CD14-positive monocyte (primary cell): ENCODE results near the gene ACACA. TPM values are rescaled to one million over a fixed set of nuclear protein-coding genes. Genes with fewer than 3 reads are reported as not detected.

ENCODE experiments used
- DNase-seq, 3 donors: peaks; one replicate each; pipeline ENCODE4 v3.0.0-alpha.2; 2011 to 2022
- H2AFZ ChIP-seq: 2 replicates; pipeline ENCODE4 v1.6.0; 2012; ENCODE audit warnings: mild to moderate bottlenecking, low read depth, low read length, inconsistent platforms; ENCODE audit not compliant: insufficient read depth, poor library complexity, severe bottlenecking
- H3K27ac ChIP-seq, 2 donors: 1 replicate in 1 of 2; 2 replicates in 1 of 2; pipeline ENCODE4 v1.5.1; 2012 to 2013; ENCODE audit warnings: low read length in 2 of 2, control low read depth in 1 of 2, inconsistent platforms in 1 of 2, low read depth in 1 of 2, mild to moderate bottlenecking in 1 of 2
- H3K27me3 ChIP-seq, 2 donors: one replicate each; pipeline versions ENCODE4 v1.6.0 to v1.6.1; 2011 to 2013; ENCODE audit warnings: low read length in 2 of 2; ENCODE audit not compliant: control insufficient read depth in 2 of 2, insufficient read depth in 2 of 2
- H3K36me3 ChIP-seq, 2 donors: replicated peaks in 1 of 2; 1 replicate in 1 of 2; 2 replicates in 1 of 2; pipeline versions ENCODE4 v1.5.1 to v1.6.1; 2012 to 2013; ENCODE audit warnings: low read length in 2 of 2, control low read depth in 1 of 2, inconsistent platforms in 1 of 2, mild to moderate bottlenecking in 1 of 2; ENCODE audit not compliant: insufficient read depth in 2 of 2, control insufficient read depth in 1 of 2
- H3K4me1 ChIP-seq, 2 donors: 1 replicate in 1 of 2; 2 replicates in 1 of 2; pipeline versions ENCODE4 v1.5.1 to v1.6.1; 2012 to 2013; ENCODE audit warnings: low read length in 2 of 2, control low read depth in 1 of 2, inconsistent platforms in 1 of 2, mild to moderate bottlenecking in 1 of 2, moderate library complexity in 1 of 2; ENCODE audit not compliant: insufficient read depth in 2 of 2, control insufficient read depth in 1 of 2
- H3K4me2 ChIP-seq: replicated peaks from 2 replicates; pipeline ENCODE3; 2012; ENCODE audit warnings: low read length, moderate library complexity, mild to moderate bottlenecking; ENCODE audit not compliant: poor library complexity, severe bottlenecking; ENCODE audit errors: extremely low read depth
- H3K4me3 ChIP-seq, 3 experiments: fragments of 200-600 bp in 1 of 3; sonication (generic) in 1 of 3; replicated peaks in 1 of 3; 1 replicate in 2 of 3; 2 replicates in 1 of 3; pipeline ENCODE4 v1.5.1; 2011 to 2013; ENCODE audit warnings: low read length in 3 of 3, mild to moderate bottlenecking in 3 of 3, control low read depth in 2 of 3, low read depth in 2 of 3, inconsistent platforms in 1 of 3, moderate library complexity in 1 of 3
- H3K79me2 ChIP-seq: 2 replicates; pipeline ENCODE4 v1.6.0; 2012; ENCODE audit warnings: mild to moderate bottlenecking, control low read depth, inconsistent platforms, low read length, moderate library complexity; ENCODE audit not compliant: insufficient read depth
- H3K9ac ChIP-seq: 2 replicates; pipeline ENCODE4 v1.6.0; 2017; ENCODE audit warnings: low read length, mild to moderate bottlenecking; ENCODE audit not compliant: insufficient read depth, poor library complexity, severe bottlenecking
- H3K9me3 ChIP-seq, 2 donors: replicated peaks in 1 of 2; 1 replicate in 1 of 2; 2 replicates in 1 of 2; pipeline versions ENCODE4 v1.5.1 to v1.6.1; 2012 to 2013; ENCODE audit warnings: low read length in 2 of 2, control low read depth in 1 of 2; ENCODE audit not compliant: control insufficient read depth in 1 of 2, insufficient read depth in 1 of 2
- H4K20me1 ChIP-seq: 2 replicates; pipeline ENCODE4 v1.6.0; 2012; ENCODE audit warnings: mild to moderate bottlenecking, low read length, control low read depth, moderate library complexity; ENCODE audit not compliant: insufficient read depth
- H3K27ac Mint-ChIP-seq, 7 donors: one replicate each; pipeline ENCODE4 v1.8.0; 2020; ENCODE audit warnings: mild to moderate bottlenecking in 7 of 7, mixed read lengths in 7 of 7, moderate library complexity in 6 of 7, inconsistent platforms in 2 of 7
- H3K27me3 Mint-ChIP-seq, 3 donors: one replicate each; pipeline ENCODE4 v1.8.0; 2021 to 2022; ENCODE audit warnings: low read depth in 3 of 3, mild to moderate bottlenecking in 3 of 3, mixed read lengths in 3 of 3, moderate library complexity in 3 of 3, inconsistent platforms in 1 of 3
- H3K36me3 Mint-ChIP-seq, 2 donors: one replicate each; pipeline ENCODE4 v1.8.0; 2020; ENCODE audit warnings: mixed read lengths in 2 of 2, inconsistent platforms in 1 of 2, mild to moderate bottlenecking in 1 of 2
- H3K4me1 Mint-ChIP-seq: one replicate; pipeline ENCODE4 v1.8.0; 2020; ENCODE audit warnings: mild to moderate bottlenecking, mixed read lengths
- H3K4me3 Mint-ChIP-seq, 2 donors: one replicate each; pipeline ENCODE4 v1.8.0; 2020; ENCODE audit warnings: mild to moderate bottlenecking in 2 of 2, mixed read lengths in 2 of 2, moderate library complexity in 1 of 2
- H3K9me3 Mint-ChIP-seq, 7 donors: one replicate each; pipeline ENCODE4 v1.8.0; 2020 to 2022; ENCODE audit warnings: mixed read lengths in 7 of 7, mild to moderate bottlenecking in 6 of 7, moderate library complexity in 6 of 7, inconsistent platforms in 2 of 7
- WGBS: methylation state at CpG from one replicate; pipeline ENCODE4 v1.1.5; 2013; ENCODE audit warnings: missing lambda C conversion rate; ENCODE audit not compliant: insufficient coverage; 5-methylcytosine and 5-hydroxymethylcytosine counted together
- intact Hi-C, 2 donors: fragments of 100-400 bp; cut with micrococcal nuclease; formaldehyde crosslinking; loops; one replicate each; pipeline versions ENCODE4 v1.15.0 to v1.15.1; 2023
- polyA plus RNA-seq, 3 donors: library from polyadenylated mRNA; depleted of rRNA in 1 of 3; unstranded in 2 of 3; stranded (reverse) in 1 of 3; fragments of 300-500 nt in 2 of 3; fragments of >200 nt in 1 of 3; fragmentation: Illumina TruSeq in 2 of 3; gene quantifications; 1 replicate in 2 of 3; 2 replicates in 1 of 3; pipeline ENCODE4 v1.2.3, GENCODE V29; 2012 to 2021
- TF ChIP-seq, protein P1 (sequence below): fragments of 200-600 bp; IDR thresholded peaks from one replicate; pipeline ENCODE4 v1.8.0; 2022; ENCODE audit warnings: antibody characterized with exemption, mild to moderate bottlenecking

ACACA gene
- polyA plus RNA-seq, 3 donors, result 3.5 to 4.6 (median 3.8) TPM

DNA sequence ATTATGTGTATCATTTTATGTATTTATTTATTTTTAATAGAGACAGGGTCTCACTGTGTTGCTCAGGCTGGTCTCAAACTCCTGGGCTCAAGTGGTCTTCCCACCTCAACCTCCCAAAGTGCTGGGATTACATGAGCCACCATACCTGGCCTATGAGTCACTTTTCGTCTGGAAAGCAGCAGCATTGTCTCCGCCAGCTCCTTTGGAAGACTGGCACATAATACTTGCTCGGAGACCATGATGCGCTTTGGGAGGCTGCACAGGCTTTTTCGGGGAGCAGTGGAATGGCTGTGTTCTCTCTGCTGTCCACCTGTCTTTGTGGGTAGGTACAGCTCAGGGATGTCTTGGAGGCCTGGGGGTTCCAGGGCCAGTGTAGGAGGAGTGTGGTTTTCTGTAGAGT, 355.7 kb downstream of the ACACA start:
- no peak overlapping the region for H2AFZ ChIP-seq
- H3K27ac ChIP-seq, result no peak overlapping the region
- no peaks in the 10 kb centered on the region for H3K27me3 ChIP-seq
- Mint-ChIP-seq H3K36me3 (peaks cover 49 to 81% of the 10 kb centered on the region in 2 donors), H3K4me3 (no peak overlapping the region), H3K4me1 (peaks cover 3% of the 10 kb centered on the region), H3K27me3 (no peaks in the 10 kb centered on the region), H3K27ac (peak overlapping the region in 1 of 7 donors; percentile 23), H3K9me3 (no peaks in the 10 kb centered on the region)
- H3K9ac ChIP-seq, result no peak overlapping the region
- H3K4me3 ChIP-seq, result no peak overlapping the region
- DNase-seq, result no peak
- peaks cover 32 to 72% of the 10 kb centered on the region in 2 donors for H3K36me3 ChIP-seq
- TF ChIP-seq, protein P1, sequence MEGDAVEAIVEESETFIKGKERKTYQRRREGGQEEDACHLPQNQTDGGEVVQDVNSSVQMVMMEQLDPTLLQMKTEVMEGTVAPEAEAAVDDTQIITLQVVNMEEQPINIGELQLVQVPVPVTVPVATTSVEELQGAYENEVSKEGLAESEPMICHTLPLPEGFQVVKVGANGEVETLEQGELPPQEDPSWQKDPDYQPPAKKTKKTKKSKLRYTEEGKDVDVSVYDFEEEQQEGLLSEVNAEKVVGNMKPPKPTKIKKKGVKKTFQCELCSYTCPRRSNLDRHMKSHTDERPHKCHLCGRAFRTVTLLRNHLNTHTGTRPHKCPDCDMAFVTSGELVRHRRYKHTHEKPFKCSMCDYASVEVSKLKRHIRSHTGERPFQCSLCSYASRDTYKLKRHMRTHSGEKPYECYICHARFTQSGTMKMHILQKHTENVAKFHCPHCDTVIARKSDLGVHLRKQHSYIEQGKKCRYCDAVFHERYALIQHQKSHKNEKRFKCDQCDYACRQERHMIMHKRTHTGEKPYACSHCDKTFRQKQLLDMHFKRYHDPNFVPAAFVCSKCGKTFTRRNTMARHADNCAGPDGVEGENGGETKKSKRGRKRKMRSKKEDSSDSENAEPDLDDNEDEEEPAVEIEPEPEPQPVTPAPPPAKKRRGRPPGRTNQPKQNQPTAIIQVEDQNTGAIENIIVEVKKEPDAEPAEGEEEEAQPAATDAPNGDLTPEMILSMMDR, result no peak
- no peaks in the 10 kb centered on the region for H3K79me2 ChIP-seq
- H3K4me2 ChIP-seq, result no peak overlapping the region
- H3K9me3 ChIP-seq, result no peaks in the 10 kb centered on the region
- peaks cover 14% of the 10 kb centered on the region for H4K20me1 ChIP-seq
- intact Hi-C loops, result no loop called here
- no peaks in the 10 kb centered on the region for H3K4me1 ChIP-seq
- WGBS, result 100% methylated on average over 4 of the region's 5 CpGs

DNA sequence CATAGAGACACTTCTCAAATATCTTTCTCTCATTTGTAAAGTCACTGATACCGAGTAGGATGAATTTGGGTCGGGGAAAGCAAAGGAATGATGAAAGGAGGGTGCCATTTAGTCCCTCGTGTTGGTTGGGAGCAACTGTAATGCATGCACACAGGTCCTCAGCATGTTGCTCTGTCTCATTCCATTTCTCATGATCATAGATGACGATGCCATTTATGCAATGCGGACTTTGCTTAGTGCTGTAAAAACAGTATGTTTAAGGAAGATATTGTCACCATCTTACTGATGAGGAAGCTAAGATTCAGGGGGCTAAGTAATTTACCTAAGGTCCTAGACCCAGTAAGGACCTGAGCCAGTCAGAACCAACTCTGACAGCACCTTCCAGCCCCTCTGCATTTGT, 357.8 kb downstream of the ACACA start:
- H4K20me1 ChIP-seq, result peaks cover 11% of the 10 kb centered on the region
- intact Hi-C loops, result loop anchor here (5.0 kb wide), 2 partner anchors 422 to 447 kb away; partner anchors contain the start of gene MRM1 (in 2 of the 2)
- no peaks in the 10 kb centered on the region for H3K9me3 Mint-ChIP-seq
- no peak overlapping the region for H3K4me3 ChIP-seq
- H3K36me3 ChIP-seq, result peaks cover 34 to 74% of the 10 kb centered on the region in 2 donors
- DNase-seq, result no peak
- H3K27me3 Mint-ChIP-seq, result no peaks in the 10 kb centered on the region
- no peak overlapping the region for H3K9ac ChIP-seq
- H3K9me3 ChIP-seq, result no peaks in the 10 kb centered on the region
- peaks cover 45 to 79% of the 10 kb centered on the region in 2 donors for H3K36me3 Mint-ChIP-seq
- no peak overlapping the region for H3K27ac ChIP-seq
- H3K4me3 Mint-ChIP-seq, result no peak overlapping the region
- 93% methylated on average over 3 of the region's 5 CpGs for WGBS
- TF ChIP-seq, protein P1, result no peak
- H3K4me1 Mint-ChIP-seq, result peaks cover 3% of the 10 kb centered on the region
- no peaks in the 10 kb centered on the region for H3K27me3 ChIP-seq
- no peak overlapping the region for H2AFZ ChIP-seq
- no peaks in the 10 kb centered on the region for H3K79me2 ChIP-seq
- no peak overlapping the region for H3K4me2 ChIP-seq
- no peaks in the 10 kb centered on the region for H3K4me1 ChIP-seq
- no peak overlapping the region for H3K27ac Mint-ChIP-seq
